Omental fat pad (tissue), 4 donors: ENCODE results near the gene MICAL2. TPM values are rescaled to one million over a fixed set of nuclear protein-coding genes. Genes with fewer than 3 reads are reported as not detected.

ENCODE experiments used
- ATAC-seq: fragments of 150-250 bp; one replicate; pipeline ENCODE4 v1.9.1; 2016; ENCODE audit warnings: mild to moderate bottlenecking, moderate library complexity; ENCODE audit not compliant: low FRiP score
- DNase-seq: peaks from one replicate; pipeline ENCODE4 v3.0.0-alpha.2; 2019; ENCODE audit warnings: low spot score
- CTCF ChIP-seq, 3 donors: fragments of 450-650 bp; IDR thresholded peaks; one replicate each; pipeline ENCODE4 v1.5.1; 2016 to 2017; ENCODE audit warnings: antibody characterized with exemption in 3 of 3, mild to moderate bottlenecking in 3 of 3, moderate library complexity in 2 of 3
- small RNA-seq: library from RNA; depleted of rRNA; stranded (forward); fragments of <200 nt; gene quantifications from one replicate; pipeline ENCODE3, GENCODE V24; 2016
- total RNA-seq, 4 donors: library from RNA; depleted of rRNA; stranded (reverse); fragments of >200 nt; gene quantifications; one replicate each; pipeline ENCODE4 v1.1.0, GENCODE V29; 2016

MICAL2 gene
- total RNA-seq, 4 donors from 2014 or later: 34.3 to 143 (median 57.0) TPM

GRCh38 chr11:12306830-12307229 is 196.4 kb downstream of the MICAL2 start:
- no peak for DNase-seq
- no peak for TF ChIP-seq CTCF (IDR thresholded peaks at IDR 0.05)
- no peak for ATAC-seq

GRCh38 chr11:12312132-12312531 is 201.7 kb downstream of the MICAL2 start:
- ATAC-seq (no peak), DNase-seq (no peak)
- no peak for TF ChIP-seq CTCF (IDR thresholded peaks at IDR 0.05)

Small RNA genes lying within 50 kb of the gene (small RNA-seq; reads per million reads assigned to genes)
- not detected for gene MIR6124

Other genes with a start within 250 kb of the MICAL2 start
- 10 to 100 TPM; 16.5 to 33.6 (median 21.7) TPM for gene DKK3, start 102.0 kb upstream of the MICAL2 start, total RNA-seq